GM18505 (cell line): Measurements from ENCODE around the gene NSD2.

Experiments used
- ATAC-seq: cut with Tn5 transposase; IDR thresholded peaks from one replicate; pipeline ENCODE4 v1.9.1; 2021; ENCODE audit not compliant: unreplicated experiment
- POLR2A ChIP-seq: IDR thresholded peaks from 4 replicates; pipeline ENCODE4 v1.6.1; 2011; ENCODE audit warnings: borderline replicate concordance; ENCODE audit not compliant: insufficient read depth, insufficient read length; ENCODE audit errors: extremely low read depth

The NSD2 gene

GRCh38 chr4:1975391-1975801, 104.2 kb downstream of the NSD2 start:
- ATAC-seq = no peak
- no peak for TF ChIP-seq POLR2A

GRCh38 chr4:1975880-1976279, 104.7 kb downstream of the NSD2 start:
- ATAC-seq = no peak
- TF ChIP-seq POLR2A = no peak

DNA sequence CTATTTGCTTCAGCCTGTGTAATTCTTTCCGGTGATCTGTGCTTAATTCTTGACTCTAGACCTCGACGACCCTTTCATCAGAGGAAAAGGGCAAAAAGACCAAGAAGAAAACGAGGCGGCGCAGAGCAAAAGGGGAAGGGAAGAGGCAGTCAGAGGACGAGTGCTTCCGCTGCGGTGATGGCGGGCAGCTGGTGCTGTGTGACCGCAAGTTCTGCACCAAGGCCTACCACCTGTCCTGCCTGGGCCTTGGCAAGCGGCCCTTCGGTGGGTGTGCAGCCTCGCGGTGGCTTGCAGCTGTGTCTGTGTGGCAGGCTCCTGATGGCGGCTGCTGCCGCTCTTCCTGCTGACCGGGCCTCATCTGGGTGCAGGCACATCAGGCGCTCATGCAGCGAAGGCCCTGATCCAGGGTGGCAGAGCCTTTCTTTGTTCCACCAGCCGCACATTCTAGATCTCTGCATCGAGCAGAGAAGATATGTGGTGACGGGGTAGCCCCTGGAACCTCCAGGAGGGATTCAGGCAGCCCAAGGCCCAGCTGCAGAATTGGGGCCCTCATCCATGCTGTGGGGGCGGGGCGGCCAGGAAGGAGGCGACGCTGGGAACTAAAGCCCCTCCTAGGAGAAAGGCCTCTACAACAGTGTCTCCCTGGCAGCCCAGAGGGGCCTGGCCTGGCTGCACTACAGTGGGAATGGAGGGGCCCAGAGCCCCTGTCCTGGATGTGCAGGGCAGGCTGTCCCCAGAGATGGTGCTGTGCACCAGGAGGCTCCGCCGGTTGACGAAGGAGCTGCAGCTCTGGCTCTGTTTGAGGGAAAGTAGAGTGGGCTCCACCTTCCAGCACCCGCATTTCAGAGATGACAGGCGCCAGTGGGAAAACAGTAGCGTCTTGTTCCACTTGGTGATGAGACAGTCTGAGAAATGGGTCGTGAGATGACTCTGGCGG, 105.5 kb downstream of the NSD2 start:
- ATAC-seq = no peak
- TF ChIP-seq POLR2A = no peak

DNA sequence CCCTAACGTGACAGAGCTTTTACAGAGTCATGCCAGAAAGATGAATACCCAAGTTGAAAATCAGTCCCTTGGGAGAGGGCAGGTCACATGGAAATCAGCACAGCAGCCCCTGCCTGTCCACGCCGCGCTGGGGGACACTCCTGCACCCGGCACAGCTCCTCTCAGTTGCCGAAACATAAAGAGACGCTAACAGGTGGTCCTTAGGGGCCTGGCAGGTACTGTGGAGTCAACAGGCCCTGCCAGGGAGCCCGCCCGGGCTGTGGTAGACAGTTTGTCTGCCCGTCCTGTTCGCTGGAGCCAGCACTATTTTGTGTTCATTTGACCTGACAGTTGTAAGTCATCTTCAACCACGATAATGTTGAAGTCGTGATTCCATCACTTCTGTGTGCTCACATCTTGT, 107.0 kb downstream of the NSD2 start:
- TF ChIP-seq POLR2A = no peak
- no peak for ATAC-seq

GRCh38 chr4:1978741-1979476, 107.7 kb downstream of the NSD2 start:
- TF ChIP-seq POLR2A = no peak
- no peak for ATAC-seq

GRCh38 chr4:1979477-1980196, 108.4 kb downstream of the NSD2 start:
- ATAC-seq = no peak
- no peak for TF ChIP-seq POLR2A

DNA sequence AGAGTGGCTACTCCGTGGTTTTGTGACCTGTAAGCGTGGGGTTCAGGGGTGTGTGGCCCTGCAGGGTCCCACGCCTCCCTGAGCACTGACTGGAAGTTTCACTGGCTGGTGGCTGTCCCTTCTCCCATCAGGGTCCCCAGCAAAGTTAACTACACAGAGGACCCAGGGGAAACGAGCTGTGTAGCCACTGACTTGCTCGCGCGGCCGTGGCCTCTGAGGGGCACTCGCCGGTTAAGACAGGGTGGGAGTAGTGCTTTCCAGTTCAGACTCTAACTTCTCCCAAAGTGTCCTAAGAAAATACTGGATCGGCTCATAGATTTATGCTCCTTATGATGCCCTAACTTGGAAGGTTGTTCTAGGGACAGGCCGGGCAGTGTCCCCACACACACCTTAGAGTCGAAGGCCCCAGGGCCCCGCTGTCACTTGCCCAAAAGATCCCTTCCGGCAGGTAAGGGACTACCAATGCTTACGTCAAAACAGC, 109.4 kb downstream of the NSD2 start:
- TF ChIP-seq POLR2A = no peak
- ATAC-seq = no peak

DNA sequence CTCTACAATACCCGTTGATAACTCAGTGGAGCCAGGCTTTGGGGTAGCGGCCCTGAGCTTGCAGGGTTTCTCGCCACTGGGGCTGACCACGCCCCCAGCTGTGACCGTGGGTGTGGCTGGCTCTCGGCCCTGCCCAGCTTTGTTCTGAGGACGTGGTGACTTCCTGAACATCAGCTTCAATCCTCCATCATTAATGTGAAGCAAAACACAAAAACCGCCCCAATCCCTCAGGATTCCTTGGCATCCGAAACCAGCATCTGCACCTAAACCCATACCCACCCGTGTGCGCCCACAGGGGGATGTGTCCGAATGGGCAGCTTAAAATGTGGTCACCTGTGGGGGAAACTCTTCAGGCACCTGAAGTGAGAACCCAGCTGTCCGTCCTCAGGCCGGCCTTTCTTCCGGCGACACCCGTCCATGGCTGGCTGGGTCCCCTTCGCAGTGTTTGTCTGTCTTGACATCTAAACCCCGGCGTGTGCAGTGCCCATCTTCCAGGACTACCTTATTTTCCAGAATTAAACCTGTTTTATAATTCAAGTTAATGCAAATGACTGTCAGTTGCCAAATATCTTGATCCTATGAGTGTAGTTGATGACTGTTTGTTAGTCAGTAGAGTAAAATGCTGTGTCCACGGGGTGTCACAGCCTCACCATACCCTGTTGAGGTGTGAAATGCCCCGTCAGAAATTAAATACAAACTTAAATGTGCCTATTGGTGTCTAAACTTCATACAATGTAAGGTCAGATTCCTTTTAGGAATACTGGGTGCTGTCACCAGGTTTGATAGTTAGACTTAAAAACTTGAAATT, 110.3 kb downstream of the NSD2 start:
- TF ChIP-seq POLR2A = no peak
- ATAC-seq = no peak

DNA sequence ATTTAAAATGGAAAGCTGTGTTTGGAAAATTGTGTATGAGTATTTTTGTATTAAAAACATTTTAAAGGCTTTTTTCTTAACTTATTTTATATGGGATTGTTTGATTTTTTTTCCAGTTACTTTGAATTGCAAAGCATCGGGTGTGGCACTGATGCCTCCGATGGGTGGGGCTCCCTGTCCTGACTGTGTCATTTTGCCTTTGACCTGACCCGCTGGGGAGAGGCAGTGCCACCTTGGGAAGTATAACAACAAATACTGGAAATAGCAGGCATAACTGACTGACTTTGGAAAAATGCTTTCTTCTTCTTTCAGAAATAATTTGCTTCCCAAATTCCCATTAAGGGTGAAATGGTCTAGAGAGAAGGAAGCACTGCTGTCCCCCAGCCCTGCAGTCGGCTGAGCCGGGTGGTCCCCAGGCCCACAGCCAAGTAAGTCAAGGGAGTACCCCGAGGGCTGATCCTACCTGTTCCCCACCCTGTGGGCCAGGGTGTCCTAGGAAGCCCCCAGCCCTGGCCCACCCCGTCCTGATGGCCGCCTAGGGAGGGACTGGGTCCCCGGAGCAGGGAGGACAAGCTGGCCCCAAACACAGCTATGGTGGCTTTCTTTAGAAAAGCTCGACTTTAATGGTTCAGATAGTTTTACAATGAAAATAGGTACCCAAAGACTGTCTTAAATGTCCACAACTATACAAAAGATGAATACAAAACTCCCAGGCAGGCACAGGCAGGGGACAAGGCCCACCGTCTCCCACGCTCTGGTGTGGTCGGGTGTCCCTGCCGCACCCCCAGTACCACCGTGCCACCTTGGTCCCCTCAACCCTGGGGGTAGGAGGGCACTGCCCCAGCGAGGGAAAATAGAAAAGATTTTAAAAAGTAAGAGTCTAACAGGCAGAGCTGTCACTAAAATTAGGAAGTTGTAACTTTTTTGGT, 111.2 kb downstream of the NSD2 start:
- ATAC-seq = no peak
- TF ChIP-seq POLR2A = no peak

DNA sequence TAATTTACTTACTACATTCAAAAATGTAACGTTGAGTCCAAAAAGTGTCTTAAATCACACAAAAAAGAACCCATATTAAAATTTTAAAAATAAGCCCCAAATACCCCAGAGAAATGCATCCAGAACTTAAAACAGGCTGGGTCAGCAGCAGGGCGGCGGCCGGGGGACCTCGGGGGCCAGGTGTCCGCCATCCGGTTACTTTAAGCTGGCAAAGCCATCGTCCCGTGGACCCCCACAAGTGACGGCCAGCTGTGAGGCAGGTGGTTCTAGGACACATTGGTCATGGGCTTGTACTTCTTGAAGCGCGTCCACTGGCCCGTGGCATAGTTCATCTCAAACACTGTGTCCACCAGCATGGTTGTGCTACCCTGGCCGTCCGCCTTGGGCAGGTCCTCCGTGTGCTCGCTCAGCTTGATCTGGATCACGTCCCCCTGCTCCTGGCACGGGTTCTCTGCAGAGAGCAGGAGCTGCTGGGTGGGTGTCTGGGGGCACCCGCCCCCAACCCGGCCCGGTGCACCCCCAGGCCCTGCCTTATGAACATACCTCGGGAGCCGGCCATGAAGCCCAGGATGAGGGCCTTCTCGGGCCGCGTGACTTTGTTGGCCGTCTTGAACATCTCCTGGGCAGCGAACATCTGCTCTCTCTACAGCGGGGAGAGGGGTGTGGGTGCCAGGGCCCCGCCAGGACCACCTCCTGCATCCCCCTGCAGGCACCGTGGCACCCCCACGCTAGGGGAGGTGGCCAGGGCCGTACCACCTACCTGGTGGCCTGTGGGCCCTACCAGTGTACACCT, 112.1 kb downstream of the NSD2 start:
- ATAC-seq = no peak
- TF ChIP-seq POLR2A = peak; percentile 13

GRCh38 chr4:1983846-1984405, 112.7 kb downstream of the NSD2 start:
- no peak for ATAC-seq
- TF ChIP-seq POLR2A = no peak
